Skeletal muscle cell (primary cell): ENCODE data around the gene LIMCH1.

ENCODE experiments used
- DNase-seq: peaks from one replicate; pipeline ENCODE4 v3.0.0-alpha.2; 2010; ENCODE audit warnings: low read depth
- H3K4me3 ChIP-seq: 2 replicates; pipeline ENCODE4 v1.5.1; 2011; ENCODE audit warnings: low read depth, mild to moderate bottlenecking, control low read depth, low read length, moderate library complexity

Gene LIMCH1

DNA sequence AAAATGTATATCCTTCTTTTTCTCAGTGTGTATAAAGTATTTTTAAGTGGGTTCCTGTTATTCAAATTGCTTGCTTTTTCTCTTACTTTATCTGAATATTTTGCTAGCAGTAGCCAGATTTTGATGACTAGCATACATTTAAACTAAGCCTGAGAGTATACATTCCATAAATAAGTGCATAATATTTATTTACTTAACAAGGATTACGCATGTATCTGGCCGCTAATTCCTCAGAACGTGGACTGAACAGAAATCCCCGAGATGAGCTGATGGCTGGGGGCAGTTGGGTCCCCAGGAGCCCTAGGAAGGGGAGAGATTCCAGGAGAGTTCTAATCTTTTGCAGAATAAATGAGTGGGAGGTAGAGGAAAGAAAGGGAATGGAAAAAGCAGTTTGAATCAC is 119.6 kb downstream of the LIMCH1 start:
- no peak for DNase-seq
- H3K4me3 ChIP-seq, result no peak overlapping the region

DNA sequence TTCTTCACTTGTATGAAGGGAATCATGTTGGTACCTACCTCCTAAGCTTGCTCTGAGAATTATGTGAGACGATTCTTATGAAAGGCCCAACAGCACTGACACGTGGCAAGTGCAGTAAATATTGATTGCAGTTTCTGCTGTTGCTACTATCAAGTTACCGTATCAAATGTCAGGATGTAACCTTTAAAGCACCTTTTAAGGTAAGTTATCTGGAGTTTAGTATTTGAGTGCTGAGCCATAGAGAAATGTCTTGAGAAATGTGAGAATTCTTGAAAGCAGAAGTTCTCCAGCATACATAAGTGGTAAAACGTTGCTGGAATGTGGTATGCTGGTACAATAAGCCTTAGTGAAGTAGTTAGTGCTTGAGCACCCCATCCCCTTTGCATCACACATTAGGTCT is 120.2 kb downstream of the LIMCH1 start:
- no peak overlapping the region for H3K4me3 ChIP-seq

DNA sequence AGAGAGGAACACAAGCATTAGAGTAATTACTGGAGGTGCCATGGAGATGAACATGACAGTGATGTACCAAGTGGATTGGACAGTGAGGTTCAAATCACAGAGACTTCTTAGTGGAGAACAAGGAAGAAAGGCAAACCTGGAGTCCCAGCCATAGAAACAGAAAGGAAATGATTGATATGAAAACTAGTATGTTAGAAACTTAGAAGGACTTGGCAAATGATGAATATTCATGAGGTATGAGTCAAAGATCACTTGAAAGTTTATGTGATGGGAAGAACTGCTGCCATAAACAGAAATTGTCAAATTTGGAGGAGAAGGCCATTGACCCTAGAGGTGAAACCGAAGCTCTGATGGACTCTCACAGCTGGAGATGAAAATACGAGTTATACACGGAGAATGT is 122.4 kb downstream of the LIMCH1 start:
- no peak for DNase-seq
- no peak overlapping the region for H3K4me3 ChIP-seq

More for the DNA sequence above, 120.2 kb downstream of the LIMCH1 start:
- no peak for DNase-seq

DNA sequence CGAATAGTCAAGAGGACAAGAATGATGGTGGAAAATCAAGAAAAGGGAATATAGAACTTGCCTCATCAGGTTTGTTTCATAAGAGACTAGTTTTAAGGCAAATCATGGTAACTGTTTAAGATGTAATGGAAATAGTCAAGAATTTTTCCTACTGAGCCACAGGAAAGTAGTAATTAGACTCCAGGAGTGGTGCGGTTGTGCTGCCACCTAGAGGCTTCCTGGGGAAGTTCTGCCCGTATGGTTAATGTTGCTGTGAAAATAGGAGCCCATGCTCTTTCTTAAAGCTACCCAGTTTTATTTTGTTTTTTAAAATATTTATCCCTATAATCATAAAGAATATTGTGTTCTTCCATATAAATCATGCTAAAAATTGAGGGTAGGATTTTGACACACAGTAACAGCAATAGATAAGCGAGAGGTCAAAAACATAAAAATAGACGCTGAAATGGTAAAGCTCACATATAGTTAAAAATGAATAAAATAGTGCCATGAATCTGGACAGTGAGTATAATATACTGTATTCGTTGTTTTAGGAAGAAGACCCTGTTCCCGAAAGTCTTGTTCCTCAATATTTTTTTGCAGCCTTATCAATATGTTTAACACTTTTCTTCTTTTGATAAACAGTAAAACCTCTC is 123.6 kb downstream of the LIMCH1 start:
- H3K4me3 ChIP-seq, result no peak overlapping the region
- no peak for DNase-seq

DNA sequence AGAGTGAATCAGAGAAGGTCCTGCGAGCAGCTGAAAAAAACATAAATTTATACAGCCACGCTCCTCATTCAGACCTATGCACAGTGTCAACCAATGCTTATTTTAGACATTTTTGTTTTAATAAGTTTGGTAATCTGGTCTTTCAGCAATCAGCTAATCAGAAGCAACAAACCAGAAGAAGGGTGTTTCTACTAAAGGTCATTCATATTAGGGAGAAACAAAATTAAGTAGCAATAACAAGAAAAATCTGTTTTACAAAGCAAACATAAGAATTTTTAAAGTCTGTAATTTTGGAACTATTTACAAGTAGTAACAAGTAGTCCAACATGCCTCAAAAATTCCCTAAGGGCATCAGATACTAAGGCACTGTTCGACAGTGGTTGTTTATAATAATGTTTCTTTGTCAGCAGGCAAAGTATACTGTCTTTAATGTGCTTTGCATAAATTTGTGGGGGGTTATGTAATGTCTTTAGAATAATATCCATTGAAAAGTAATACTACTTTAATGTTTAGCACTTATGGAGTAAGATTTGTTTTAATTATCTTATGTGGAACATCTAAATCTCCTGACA is 127.8 kb downstream of the LIMCH1 start:
- no peak for DNase-seq
- no peak overlapping the region for H3K4me3 ChIP-seq

DNA sequence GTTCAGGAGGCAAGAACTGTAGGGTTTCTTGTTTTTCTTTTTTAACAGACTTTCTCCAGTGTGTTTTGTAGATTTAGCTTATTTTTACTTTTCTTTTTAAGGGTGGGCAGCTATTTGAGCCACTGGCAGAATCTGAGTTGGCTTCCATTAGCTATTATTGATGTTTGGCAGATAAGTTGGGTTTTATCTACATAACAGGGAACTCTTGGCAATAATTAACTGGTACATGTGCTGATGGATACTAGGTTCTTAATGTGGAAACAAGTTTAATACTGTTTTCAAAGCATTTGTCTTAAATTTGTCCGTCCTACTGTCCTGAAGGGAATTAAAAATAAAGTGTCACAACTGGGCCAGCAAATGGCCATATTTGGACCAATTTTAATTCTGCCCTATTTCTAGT is 130.1 kb downstream of the LIMCH1 start:
- H3K4me3 ChIP-seq, result no peak overlapping the region
- DNase-seq, result no peak

DNA sequence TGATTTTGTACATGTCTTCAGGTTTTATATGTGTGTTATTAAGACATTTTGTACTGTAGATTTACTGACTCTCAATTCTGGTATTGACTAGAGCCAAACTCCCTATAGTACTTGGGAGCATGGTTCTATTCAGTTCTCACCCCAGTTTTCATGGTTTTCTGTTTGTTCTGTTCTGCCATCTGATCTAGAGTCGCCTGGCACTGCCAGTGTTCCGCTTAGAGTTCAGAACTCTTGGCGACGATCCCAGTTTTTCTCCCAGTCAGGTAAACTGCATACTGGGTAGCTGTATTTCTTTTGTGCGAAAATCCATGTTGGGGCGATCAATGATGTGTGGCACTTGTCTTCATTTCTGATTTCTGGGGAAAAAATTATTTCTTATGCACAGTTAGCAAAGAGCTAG is 132.6 kb downstream of the LIMCH1 start:
- H3K4me3 ChIP-seq, result no peak overlapping the region
- no peak for DNase-seq

DNA sequence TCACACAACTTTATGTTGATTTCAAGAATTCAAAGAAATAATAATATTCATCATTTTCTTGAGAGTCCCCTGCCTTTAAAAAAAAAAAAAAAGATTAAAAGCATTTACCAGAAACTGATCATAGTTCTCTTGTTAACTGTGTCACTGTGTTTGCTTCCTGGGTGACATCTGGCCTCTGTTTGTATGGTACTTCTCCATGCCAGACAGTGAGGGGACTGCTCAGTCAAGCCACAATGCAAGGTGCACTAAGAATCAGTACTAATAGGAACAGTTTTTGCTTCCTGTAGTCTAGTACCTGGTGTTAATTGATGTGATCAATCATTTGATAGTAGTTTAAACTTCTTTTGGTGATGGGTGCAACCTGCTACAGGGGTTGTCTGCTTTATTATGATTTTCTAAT is 133.0 kb downstream of the LIMCH1 start:
- DNase-seq, result no peak
- H3K4me3 ChIP-seq, result no peak overlapping the region

DNA sequence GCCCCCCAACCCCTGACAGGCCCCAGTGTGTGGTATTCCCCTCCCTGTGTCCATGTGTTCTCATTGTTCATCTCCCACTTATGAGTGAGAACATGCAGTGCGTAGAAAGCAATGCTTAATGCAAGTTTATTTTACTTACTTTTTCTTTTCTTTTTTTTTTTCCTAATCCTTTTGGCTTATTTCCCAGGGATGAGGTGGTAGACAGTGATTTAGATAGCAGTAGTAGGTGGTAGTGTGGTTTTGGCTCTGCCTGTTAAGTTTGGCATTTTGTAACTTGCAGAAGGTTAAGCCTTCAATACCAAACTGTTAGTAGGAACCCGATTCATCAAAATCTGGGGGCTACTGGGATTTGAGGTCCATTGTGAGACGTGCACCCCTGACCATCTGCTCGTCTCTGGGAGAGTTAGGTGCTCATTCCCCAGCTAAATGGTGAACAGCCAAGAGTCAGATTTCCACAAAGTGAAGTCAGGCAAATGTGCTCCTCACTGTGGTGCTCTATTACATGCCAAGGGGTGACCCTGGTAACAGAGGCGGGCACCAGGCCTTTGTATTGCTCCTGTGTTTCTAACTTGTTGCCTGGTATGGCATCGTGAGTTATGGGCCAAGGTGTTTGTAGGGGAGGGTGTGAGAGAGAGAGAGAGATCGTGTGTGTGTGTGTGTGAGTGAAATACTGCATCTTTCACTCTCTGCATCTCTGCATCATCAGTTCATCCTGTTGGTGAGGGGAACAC is 140.3 kb downstream of the LIMCH1 start:
- DNase-seq, result peak; percentile 10
- H3K4me3 ChIP-seq, result no peak overlapping the region

DNA sequence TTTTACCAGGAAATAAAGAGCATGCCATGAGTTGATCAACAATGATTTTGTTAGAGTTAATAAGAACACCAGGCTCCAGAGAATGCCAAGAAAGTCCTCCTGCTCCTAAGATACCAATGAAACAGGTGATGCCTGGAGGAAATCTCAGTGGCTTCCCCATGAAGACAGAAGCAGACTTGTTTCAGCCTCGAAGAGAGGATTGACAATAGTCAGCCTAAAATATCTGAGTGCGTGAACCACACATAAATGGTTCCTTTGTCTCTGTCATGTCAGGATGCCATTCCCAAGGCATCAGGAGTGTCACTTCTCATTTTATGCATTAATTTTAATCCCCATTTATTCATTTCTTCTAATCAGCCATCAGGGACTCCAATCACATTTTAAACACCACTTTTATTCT is 141.0 kb downstream of the LIMCH1 start:
- no peak for DNase-seq

DNA sequence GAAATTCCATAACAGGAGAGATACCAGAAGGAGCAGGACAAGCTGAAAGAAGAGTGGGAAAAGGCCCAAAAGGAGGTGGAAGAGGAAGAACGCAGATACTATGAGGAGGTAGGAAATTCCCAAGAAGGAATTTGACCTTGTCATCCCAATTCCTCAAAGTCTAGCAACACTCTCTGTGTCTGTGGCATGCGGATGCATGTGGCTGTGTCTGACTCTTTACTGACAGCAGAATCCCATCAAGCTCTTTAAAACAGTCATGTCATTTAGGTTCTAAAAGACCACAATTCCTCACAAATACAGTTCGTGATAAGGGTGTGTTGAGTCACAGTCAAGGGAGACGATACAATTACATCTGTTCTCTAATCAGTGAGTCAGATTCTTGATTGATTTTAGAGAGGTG is 142.0 kb downstream of the LIMCH1 start:
- no peak overlapping the region for H3K4me3 ChIP-seq
- no peak for DNase-seq

More for the DNA sequence above, 141.0 kb downstream of the LIMCH1 start:
- H3K4me3 ChIP-seq, result no peak overlapping the region

DNA sequence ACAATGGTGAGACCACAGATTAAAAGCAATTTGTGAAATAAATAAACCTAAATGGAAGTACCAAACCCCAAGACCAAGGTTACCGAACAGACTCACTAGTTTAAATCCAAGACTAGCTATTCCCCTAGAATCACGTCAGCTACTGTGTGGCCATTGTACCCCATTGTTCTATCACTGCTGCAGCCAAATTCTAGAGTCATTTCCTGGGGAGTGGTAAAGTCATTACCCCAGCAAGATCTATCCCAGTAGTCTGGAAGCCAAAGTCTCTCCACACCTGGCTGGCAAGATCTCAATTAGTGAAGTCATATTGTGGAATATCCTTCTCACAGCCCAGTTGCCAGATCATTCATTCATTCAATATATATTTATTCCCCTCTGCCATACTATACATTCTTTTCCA is 143.1 kb downstream of the LIMCH1 start:
- H3K4me3 ChIP-seq, result no peak overlapping the region
- DNase-seq, result no peak

DNA sequence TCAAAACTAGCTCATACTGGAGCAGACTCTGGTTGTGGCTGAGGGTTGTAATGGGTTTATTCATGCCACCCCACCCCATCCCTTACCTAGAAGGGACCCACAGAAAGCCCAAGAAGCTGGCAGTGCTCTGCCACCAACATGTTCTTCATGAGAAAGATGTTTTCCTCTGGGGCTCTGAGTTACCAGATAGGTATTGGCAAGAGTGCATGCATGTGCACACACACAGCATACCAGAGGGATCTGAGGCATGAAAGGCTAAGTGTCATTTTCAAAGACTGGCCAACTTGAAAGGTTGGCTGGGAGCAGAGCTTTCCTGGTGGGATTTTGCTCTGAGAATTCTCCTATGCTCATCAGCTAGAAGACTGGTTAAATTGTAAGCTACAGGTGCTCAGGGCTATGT is 145.4 kb downstream of the LIMCH1 start:
- no peak for DNase-seq
- no peak overlapping the region for H3K4me3 ChIP-seq

DNA sequence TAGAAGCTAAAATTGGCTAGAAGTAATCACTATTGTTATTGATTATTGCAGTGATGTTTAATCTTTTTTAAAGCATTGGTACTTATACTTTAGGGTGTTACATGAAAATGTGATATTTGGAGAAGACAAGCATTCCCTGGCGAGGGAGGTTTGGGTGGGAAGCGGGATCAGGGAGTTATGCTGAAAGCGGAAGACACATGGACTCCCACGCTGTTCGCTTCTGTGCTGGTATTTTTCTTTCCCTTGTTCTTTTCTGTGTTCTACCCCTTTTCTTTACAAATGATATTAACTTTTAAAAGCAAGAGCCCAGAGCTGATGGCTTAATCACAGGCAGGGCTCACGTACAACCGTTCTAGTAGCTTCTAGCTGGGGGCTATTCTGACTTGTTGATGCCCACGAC is 148.9 kb downstream of the LIMCH1 start:
- H3K4me3 ChIP-seq, result no peak overlapping the region
- no peak for DNase-seq

DNA sequence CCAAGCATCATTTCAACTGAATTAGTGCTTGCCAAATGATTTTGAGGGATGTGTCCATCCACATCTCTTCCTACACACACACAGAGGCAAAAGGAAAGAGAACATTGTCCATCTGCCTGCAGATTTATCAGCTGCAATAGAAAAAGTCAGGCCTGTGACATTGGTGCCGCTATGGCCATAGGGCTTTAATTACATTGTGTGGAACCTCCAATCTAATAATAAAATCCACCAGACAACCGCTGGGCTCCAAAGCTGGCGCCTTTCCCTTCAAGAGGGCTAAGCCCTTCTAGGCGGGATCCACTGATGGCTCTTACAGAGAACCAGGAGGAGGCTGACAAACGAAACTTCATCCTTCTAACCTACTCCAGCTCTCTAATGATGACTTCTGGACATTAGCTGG is 150.0 kb downstream of the LIMCH1 start:
- DNase-seq, result no peak

DNA sequence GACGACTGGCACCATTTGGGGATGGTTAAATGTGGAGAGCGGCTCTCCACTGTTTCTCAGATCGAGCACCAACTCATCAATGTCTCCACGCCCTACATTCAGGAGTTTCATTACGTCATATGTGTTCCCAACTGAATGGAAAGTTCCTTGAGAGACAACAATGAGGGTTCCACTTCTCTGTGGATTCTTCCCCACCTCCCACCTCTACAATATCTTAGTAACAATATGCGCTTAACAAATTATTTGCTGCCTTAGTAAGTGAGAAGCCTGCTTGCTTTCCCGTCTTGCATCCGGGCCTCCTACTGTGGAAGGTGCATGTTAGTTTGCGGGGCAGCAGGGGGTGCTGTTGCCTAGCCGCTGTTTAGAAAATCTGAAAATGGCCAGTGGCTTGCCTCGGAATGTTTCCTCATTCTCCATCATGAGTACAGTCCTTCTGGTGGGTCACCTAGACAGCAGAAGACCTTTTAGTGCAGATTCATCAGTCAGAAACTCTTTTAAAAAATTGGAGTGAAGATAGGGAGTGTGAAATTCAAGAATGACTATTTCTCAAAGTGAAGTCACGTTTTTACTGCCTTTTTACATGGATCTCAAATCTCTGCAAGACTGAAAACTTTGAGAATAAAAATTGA is 154.9 kb downstream of the LIMCH1 start:
- no peak overlapping the region for H3K4me3 ChIP-seq

More for the DNA sequence above, 150.0 kb downstream of the LIMCH1 start:
- no peak overlapping the region for H3K4me3 ChIP-seq

DNA sequence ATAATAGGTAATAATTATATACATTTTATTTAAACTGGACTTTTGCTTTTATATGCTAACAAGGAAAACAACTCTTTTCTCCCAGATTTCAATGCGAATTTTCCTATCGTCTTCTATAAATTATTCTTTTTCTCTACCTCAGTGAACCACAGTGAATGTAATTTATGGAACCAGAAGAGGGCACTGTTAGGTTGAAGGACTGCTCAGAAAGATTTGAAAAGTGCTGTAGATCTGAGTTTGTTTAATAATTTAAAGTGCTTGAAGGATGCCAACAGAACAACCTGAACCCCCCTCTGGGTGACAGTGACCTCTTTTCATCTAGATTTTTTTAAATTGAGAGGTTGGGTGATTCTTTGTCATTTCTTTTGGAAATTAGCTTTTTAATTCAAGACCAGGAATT is 155.7 kb downstream of the LIMCH1 start:
- H3K4me3 ChIP-seq, result no peak overlapping the region
- peak; percentile 5 for DNase-seq

More for the DNA sequence above, 154.9 kb downstream of the LIMCH1 start:
- DNase-seq, result peak; percentile 14

DNA sequence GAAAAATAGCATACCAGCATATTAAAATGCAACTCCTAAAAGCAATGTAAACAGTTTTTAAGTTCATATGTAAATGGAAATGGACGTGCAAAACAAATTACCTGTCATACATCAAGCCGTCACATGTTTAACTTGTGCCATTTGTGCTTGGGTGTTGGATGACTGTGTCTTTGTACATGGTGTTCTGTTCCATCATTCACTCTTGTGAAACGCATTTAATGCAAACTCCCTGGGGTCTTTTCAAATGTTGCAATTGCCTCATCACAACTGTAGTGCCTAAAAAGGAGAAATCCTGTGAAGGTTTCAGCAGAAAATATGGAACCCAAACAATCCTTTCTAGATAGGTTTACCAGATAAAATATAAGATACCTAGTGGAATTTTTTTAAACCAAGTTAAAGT is 158.2 kb downstream of the LIMCH1 start:
- DNase-seq, result peak; percentile 60
- H3K4me3 ChIP-seq, result no peak overlapping the region

DNA sequence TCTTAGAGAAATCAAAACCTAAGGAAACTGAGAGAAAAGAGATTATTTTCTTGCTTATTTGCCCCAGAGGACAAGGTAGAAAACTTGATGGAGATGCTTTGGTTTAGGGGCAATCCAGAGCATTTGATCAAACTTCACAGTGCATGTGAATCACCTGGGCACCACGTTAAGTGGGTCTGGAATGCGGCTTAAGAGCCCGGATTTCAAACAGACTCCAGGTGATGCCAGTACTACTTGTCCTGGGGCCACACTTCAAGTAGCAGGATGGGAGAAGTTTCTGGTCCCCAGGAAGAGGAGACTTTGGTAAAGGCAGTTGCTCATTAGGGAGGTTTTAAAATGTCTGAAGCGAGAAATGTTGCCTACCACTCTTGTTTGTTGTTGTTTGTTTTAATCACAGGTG is 158.8 kb downstream of the LIMCH1 start:
- no peak for DNase-seq
- no peak overlapping the region for H3K4me3 ChIP-seq

DNA sequence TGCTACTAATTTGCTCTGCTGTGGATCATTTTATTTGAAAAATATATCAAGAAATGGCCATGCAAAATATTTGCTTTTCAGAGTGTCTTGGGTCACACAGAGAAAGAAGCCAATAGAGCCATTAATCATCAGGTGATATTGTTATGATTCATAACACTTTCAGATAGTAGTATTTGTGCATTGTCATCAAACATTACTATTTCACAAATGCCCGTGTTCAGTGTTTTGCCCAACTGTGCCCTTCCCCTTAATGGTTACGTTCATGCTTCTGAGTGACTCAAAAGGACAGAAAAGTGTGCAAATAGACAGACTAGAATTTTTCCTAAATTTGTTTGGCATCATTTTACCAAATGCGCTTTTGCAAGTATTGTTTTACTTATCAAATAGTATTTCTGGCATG is 164.0 kb downstream of the LIMCH1 start:
- no peak overlapping the region for H3K4me3 ChIP-seq
- no peak for DNase-seq
